Endometrial microvascular endothelial cells (primary cell): ENCODE data around the gene EXOC6B. TPM values are rescaled to one million over a fixed set of nuclear protein-coding genes. Genes with fewer than 3 reads are reported as not detected.

Source experiments
- in situ Hi-C: cut with HindIII; loops from 2 replicates; pipeline ENCODE4 v1.10.0; 2017; ENCODE audit warnings: low sequenced_read_pairs, low pct_unique_long_range_greater_than_20kb; ENCODE audit errors: inconsistent ontology term
- total RNA-seq: library from RNA; depleted of rRNA; stranded (reverse); fragments of >200 nt; gene quantifications from one replicate; pipeline ENCODE4 v1.2.3, GENCODE V29; 2015; ENCODE audit errors: inconsistent ontology term

Gene EXOC6B
- total RNA-seq, 1 donor from 2014 or later, result 32.3 TPM

DNA sequence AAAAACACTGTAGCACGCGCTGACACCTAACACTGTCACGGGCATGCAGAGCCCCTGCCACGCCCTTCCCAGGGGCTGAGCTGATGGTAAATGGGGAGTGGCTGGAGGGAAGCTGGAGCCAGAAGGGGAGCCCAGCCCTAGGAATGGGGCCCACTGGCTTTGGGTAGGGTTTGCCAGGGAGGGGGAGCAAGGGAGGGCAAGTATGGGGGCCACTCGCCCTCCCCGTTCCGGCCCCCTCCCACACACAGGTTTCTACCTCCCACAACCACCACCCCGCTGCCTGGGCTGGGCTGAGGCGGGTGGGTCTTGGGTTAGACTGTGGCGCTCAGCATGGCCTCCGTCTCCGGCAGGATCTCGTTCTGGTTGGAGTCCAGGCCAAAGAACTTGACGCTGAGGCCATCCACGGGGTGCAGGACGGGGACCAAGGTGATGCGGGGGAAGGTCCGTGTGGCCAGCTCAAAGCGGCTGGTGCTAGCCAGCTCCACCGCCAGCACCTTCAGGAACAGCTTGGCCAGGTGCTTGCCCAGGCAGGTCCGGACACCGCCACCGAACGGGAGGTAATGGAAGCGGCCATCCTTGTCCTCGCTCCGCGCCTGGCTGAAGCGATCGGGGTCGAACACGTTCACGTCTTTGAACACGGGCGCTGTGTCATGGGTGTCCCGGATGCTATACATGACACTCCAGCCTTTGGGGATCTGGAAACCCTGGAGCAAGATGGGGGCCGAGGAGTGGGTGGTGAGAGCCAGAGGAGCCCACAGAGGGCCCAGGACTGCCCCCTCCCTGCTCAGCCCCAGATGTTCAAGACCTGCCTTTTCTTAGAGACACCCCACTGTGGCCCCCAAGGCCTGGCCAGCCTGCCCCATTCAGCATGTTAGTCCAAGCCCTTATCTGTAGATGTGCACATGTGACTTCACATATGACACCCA lies 693.7 kb downstream of the EXOC6B start:
- in situ Hi-C loops, result no loop called here

DNA sequence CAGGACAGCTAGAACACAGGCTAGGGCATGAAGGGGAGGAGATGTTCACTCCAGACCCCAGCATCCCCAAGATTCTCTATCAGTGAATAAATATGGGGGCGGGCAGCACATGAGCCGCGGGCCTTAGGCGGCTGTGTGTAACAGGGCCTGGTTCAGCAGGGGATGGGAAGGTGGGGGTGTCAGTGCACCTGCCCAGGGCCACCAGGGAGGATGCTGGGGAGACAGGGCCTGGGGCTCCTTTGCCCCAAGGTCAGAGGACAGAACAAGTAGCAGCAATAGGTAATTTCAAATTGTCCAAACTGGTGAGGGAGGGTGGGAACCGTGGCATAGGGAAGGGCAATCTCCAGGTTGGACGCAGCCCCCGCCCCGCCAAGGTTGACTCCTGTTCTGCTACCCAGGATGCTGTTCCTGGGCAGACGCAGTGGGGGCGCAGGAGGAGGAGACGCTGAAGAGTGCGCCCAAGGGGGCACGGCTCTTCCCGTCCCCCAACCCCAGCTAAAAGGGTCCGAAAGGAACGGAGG lies 694.4 kb downstream of the EXOC6B start:
- in situ Hi-C loops, result no loop called here

DNA sequence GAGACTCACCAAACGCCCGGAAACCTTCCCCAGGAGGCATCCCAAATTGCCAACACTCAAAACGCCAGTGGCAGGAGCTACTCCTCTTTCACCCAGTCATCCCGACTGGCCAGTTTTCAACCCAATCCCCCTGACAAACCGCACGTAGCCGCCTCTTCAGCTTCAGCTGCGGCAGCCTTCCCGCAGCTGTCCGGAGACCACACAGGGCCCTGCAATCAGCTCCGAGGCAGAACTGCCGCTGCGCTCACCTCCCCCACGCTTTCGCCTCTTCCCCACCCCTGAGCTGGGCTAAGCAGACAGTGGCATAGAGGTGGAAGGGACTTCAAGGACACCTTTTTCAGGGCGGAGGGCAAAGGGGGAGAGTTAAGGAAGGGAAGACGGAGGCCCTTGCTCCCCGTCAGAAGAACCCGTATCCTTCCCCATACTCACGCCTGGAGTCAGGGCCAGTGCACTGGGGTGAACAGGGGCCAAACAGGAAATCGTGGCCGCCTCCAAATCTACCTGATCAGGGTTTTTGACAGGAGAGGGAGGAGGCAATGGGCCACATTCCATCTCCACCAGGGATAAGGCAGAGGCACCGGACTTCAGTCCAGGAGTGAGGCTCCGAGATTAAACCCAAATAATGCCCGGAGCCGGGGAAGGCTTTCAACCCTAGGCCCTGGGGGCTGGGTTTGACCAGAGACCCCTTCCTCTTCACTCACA lies 695.0 kb downstream of the EXOC6B start:
- in situ Hi-C loops, result no loop called here

DNA sequence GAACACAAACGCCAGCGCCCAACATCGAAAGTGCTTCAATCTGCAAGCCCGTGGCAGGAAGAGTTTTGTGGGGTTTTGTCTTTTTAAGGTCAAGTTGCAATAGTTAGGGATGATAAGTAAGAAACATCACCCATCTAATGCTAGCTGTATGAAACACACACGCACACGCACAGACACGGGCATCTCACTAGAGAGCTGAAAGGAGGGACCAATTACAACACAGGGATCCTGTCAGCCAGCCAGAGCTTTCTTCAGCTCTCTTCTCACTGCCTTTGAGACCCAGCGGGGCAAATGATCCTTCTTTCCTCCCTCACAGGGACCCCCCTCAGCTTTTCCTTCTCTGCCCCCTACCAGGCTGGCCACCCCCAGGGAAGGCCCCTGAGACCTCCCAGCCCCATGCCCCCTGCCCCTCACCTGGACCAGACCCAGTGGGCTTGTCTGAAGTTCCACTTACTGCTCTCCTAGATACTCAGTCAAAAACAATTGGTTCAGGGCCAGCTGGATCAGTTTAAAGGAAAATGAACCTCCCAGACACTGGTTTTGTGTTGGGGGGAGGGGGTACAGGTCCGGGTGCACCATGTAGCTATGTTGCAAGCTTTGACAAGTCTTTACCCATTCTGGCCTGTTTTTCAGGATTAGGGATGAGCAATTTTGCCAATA lies 696.0 kb downstream of the EXOC6B start:
- in situ Hi-C loops, result no loop called here

DNA sequence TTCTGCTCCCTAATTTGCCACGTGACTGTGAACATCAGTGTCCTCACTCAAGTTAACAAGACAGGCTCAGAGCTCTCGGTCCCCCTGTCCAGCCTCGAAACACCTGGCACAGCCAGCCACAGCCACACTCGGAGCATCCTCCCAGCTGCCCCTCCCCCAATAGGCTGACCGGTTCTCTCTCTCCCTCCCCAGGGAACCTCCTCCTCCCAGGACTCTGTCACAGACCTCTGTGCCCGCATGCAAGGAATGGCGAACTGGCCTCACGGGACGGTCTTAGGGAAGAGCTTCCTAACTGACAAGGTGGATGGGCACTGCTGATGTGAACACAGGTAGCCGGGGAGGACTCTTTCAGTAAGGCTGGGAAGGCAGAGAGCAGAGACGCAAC lies 697.0 kb downstream of the EXOC6B start:
- in situ Hi-C loops, result no loop called here

DNA sequence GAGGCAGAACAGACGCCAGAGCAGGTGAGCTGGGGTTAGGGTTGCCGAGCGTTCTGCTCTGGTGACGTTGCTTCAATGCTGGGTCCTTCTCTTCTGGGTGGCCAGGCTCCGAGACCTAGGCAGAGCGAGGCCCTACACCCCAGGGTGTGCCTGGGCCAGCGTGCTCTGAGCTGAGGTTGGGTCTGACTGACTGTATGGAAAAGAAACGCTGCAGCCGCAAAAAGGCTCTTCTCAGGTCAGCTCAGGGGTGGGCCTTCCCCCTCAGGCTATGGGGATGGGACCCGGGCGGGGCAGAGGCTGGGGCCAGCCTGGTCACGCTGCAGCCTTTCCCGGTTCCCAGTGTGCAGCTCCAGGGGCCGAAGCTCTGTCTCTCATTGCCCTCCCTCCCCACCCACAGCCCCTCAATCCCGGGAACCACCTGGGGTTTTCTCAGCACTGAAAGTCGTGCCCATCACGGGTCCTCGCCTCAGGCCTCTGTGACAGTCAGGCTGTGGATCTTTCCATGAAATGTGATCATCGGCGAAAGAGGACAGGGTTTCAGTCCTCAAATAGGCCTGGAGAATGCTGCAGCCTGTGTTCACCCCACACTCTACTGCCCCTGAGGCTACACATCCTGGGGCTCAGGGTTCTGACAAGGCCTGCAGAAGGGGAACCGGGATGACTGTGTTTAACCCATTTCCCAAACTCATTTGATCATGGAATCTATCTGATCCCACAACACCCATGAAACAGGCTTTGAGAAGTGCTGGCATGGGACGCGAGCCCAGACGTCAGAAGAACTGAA lies 697.6 kb downstream of the EXOC6B start:
- in situ Hi-C loops, result no loop called here

DNA sequence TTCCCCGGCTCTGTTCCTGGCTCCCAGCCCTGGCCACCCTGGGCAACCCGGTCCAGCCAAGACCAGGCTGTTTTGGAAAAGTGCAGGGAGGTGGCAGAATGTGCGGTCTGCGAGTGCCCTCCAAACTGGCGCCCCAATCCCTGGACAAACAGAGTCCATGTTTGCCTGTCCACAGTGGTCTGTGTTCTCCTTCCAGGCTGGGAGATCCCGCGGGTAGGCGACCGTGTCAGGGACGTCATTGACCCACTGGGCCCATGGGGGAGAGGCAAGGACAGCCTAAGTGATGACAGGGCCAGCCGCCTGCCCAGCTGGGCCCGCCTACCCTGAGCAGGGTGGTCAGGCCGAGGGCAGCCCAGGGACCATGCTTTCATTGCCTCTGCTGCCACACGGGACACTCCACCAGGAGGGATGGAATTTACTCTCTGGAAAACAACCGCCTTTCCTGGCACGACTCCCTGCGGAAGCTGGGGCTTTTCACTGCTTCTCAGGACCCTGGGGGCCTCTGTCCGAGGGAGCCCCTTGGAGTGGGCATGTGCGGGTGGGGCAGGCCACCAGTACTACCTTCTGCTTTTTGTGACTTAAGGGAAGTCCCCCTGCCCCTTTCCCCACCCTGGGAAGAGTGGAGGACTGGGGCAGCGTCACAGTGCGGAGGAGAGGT lies 698.3 kb downstream of the EXOC6B start:
- in situ Hi-C loops, result no loop called here

DNA sequence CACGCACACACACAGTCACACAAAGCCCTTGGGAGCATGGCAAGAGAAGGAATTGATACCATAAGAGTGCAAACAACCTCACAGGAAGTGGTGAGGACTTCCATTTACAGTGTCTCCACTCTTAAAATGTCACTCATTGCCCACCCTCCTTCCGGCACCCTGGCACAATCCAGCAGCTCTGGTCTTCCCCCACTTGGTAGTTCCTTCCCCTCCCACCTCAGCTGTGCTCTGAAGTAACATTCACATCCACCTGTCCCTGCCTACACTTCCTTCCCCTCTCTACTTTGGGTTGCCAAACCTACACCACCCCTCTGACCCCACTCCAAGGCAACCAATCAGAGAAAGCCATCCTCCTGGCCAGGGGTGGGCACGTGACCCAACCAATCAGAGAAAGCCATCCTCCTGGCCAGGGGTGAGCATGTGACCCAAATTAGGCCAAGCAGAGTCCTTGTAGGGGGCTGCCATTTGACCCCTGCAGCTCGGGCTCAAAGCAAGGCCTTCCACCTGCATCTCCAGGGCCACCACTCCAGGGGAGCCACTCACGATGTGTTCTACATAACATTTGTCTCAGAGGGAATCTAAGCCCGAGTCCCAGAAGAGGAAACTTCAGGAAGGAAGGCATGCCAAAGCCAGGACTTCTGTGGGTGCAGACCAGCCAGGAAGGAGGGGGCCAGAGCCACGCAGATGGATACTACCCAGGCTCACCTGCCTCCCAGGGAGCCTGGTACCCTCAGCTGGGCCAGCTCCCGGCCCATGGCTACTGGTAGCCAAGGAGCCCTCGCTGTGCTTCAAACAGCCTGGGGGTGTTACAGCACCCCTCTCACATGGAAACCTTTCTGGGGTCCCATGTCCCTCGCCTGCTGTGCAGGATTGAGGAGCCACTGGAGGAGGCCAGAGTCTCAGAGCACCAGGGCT lies 699.4 kb downstream of the EXOC6B start:
- in situ Hi-C loops, result no loop called here

Other genes with a start within 250 kb of the EXOC6B start
- 55.0 TPM for gene SPR, start 61.4 kb upstream of the EXOC6B start, total RNA-seq
- gene EMX1, start 91.5 kb upstream of the EXOC6B start, total RNA-seq, result not detected
- 11.9 TPM for gene SFXN5, start 245.7 kb upstream of the EXOC6B start, total RNA-seq